ENCODE data around the gene FBXW8.

- TF ChIP-seq, protein P1, sequence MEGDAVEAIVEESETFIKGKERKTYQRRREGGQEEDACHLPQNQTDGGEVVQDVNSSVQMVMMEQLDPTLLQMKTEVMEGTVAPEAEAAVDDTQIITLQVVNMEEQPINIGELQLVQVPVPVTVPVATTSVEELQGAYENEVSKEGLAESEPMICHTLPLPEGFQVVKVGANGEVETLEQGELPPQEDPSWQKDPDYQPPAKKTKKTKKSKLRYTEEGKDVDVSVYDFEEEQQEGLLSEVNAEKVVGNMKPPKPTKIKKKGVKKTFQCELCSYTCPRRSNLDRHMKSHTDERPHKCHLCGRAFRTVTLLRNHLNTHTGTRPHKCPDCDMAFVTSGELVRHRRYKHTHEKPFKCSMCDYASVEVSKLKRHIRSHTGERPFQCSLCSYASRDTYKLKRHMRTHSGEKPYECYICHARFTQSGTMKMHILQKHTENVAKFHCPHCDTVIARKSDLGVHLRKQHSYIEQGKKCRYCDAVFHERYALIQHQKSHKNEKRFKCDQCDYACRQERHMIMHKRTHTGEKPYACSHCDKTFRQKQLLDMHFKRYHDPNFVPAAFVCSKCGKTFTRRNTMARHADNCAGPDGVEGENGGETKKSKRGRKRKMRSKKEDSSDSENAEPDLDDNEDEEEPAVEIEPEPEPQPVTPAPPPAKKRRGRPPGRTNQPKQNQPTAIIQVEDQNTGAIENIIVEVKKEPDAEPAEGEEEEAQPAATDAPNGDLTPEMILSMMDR (IDR thresholded peaks at IDR 0.05): no peak
- no peak for TF ChIP-seq POLR2A (IDR thresholded peaks at IDR 0.05)
These were observed 12.1 kb upstream of the FBXW8 start for GRCh38 chr12:116898669-116899068.

Data from esophagus squamous epithelium (tissue), 4 donors.